NCI-H524 (cell line): ENCODE data around the gene ITGB1BP1.

Experiments
- DNase-seq, 2 experiments: peaks; one replicate each; lab custom pipeline; 2025; lab: John Stamatoyannopoulos, UW

The ITGB1BP1 gene, protein sequence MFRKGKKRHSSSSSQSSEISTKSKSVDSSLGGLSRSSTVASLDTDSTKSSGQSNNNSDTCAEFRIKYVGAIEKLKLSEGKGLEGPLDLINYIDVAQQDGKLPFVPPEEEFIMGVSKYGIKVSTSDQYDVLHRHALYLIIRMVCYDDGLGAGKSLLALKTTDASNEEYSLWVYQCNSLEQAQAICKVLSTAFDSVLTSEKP

DNA sequence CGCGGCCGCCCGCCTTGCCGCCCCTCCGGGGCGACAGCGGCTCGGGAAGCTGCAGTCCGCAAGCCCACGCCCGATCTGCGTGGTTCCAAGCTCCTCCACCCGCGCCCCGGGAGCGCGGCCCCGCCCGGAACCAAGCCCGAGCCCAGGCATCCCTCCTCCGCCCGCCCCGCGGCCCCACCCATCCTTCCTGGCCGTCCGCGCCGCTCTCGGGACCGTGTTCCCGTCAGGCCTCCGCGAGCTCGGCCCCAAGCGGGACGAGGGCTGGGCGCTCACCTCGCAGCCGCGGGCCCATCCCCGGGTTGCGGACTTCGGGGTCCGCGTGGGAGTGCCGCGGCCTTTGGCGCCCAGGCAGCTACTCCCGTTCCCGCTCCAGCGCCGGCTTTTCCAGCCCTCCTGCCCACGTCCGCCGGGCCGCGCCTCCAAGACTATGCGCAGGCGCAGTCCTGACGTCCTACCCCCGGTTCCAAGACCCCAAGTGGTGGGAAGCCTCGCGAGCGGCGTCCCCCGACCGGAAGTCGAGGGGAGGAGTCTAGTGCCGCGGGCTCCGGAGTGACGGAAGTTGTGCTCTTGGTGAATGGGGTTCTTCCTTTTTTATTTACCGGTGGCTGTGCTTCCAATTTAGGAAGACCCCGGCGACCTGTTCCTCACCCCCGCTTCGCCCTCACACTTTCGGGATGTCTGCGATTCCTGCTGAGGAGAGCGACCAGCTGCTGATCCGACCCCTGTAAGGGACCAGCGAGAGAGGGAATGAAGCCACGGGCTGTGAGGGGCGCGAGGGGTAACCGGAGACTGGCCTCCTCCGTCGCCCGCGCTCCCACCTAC, at the start of gene ITGB1BP1, which contains the start of gene CPSF3:
TSS of gene ITGB1BP1 (minus strand) at position 429 of the 822 bp plus-strand sequence. CDS start 4,831 bp downstream, outside the sequence.
TSS of gene CPSF3 (plus strand) at position 555 of the 822 bp plus-strand sequence. CDS start at position 675, 120 bp downstream.
- DNase-seq: peak; percentile 98 to 99

DNA sequence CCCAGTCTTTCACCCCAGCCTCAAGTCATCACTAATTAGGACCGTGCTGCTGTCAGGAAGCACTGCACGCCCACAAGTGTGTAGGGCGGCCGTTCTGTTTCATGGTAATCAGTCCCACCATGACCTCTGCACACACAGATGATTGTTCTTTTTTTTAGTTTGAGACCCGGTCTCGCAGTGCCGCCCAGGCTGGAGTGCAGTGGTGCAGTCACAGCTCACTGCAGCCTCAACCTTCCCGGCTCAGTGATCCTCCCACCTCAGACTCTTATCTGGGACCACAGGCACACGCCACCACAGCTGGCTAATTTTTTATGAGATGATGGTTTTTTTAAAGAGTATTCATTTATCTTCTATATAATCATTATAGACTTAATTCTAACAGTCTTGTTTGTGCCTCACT, 49.2 kb upstream of the ITGB1BP1 start:
- DNase-seq: no peak

DNA sequence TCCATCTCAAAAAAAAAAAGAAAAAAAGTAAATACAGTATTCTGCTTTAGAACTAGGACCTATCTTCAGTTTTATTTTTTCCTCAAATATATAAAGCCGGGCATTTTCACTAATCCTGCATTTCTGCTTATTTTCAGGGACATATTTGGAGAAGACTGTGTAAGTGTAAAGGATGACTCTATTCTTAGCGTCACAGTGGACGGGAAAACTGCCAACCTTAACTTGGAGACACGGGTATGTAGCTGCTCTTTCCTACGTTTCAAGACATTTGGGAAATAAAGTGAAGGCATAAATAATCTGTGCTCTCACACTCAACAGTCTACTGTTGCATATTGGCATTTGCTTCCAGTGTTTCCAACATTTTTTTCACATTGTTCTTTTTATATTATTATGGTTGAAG, 47.9 kb upstream of the ITGB1BP1 start:
- DNase-seq: no peak

DNA sequence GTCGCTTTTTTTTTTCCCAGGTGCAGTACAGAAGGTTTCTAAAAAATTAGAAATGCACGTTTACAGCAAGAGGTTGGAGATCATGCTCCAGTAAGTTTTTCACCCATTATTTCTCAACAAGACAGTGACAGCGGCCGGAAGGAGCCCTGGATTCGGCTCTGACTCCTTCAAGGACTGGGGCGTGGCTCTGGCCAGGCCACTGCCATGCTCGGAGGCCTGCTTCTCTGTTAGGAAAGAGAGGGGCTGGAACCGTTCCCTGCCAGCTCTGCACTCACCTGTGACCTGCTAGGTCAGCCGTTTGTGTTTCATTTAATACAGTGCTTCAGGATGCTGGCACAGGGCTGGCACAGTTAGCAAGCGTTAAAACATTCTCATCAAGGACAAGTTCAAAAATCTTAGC, 44.4 kb upstream of the ITGB1BP1 start:
- DNase-seq: no peak

DNA sequence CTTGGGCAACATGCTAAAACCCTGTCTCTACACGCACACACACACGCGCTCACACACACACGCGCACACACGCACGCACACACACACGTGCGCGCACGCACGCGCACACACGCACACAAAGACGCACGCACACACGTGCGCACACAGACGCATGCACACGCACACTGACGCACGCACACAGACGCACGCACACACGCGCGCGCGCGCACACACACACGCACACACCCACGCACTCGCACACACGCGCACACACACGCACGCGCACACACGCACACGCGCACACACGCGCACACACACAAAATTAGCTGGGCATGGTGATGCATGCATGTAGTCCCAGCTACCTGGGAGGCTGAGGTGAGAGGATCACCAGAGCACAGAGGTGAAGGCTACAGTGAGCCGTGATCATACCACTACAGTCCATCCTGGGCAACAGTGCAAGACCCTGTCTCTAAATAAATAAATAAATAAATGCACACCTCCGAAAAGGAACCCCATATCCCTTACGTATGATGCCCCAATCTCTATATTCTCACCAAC, 42.9 kb upstream of the ITGB1BP1 start:
- DNase-seq: no peak

DNA sequence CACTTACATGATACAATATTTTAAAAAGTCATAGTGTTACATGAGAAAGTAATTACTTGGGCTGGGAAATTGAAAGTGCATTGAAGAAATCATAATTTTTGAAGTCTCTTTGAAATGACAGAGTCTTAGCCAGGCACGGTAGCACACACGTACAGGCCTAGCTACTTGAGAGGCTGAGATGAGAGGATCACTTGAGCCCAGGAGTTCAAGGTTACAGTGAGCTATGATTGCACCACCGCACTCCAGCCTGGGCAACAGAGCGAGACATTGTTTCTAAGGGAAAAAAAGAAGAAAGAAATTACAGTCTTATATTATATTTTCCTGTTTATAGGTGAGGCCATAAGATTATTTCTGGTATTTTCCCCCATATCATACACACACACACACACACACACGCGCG, 41.8 kb upstream of the ITGB1BP1 start:
- DNase-seq: no peak

DNA sequence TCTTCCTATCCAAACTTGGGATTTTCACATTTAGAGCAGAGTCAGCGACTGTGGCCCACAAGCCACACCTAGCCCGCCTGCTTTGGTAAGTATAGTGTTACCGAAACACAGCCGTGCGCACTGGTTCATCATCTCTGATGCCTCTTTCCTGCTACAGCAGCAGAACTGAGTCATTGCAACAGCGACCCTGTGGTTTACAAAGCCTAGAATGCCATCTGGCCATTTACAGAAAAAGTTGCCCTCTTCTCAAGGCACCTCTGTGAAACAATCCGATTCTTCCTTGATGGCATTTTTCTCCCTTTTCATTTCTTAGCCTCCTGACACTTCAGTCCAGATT, 40.3 kb upstream of the ITGB1BP1 start:
- DNase-seq: no peak

DNA sequence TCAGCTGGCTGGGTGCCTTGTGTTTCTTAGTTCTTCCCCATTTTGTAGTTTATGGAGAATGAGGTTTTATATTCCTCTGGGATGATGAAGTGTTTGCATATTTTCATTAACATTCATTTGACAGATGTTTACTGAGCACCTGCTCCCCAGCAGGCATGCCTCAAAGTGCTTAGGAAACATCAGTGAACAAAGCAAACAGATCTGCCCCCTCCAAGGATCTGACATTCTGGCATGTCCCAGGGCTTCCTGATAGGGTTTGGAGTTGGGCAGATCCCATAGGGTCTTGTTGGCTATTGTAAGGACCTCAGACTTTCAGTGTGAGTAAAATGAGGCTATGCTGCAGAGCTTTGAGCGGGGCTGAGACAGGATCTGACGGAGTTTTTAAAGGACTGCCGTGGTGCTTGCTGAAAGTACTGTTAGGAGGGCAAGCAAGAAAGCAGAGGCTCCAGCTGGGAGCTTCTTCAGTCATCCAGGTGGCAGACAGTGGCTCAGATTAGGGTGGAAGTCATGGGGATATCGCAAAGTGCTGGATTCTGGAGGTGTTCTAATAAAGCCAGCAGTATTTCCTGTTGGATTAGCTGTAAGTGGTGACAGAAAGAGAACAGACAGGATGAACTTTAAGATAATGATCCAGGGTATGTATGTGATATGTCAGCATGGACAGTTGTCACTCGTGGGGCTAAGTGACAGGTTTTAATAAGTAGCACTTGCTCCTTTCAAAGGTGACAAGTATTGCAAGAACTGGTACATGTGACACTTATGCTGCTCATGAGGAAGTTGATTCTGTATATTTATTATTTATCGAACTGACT, 39.8 kb upstream of the ITGB1BP1 start:
- peak in 1 of 2 experiments; percentile 53 for DNase-seq

DNA sequence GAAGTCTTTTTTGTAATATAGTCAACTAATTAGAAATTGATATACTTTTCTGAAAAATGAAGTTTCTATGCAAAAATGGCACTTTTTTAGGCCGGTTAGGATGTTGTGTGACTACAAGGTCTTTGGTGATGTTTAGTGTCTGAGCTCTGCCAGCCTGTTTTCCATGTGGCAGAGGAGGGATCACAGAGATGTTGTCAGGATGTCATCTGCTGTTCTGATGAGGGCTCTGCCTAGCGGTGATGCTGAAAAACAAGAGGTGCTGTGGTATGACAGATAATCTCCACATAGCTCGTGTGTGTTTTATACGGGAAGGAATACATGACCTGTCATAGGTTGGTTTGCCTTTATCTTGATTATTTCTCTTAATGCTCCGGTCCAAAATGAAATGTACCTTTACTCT, 39.0 kb upstream of the ITGB1BP1 start:
- peak in 1 of 2 experiments; percentile 54 for DNase-seq

DNA sequence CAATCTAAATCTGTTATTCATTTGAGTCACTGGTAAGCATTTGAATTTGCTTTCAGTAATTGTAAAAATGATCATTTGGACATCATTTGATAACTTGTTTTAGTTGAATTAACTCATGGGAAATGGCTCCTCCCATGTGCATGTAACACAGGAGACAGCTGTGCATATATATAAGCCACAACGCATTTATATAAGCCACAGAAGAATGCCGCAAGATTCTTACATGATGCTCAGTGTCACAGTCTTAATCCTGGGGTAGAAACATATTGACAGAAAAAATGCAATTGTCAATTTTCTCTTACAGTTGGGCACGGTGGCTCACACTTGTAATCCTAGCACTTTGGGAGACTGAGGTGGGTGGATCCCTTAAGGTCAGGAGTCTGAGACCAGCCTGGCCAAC, 37.8 kb upstream of the ITGB1BP1 start:
- DNase-seq: no peak

DNA sequence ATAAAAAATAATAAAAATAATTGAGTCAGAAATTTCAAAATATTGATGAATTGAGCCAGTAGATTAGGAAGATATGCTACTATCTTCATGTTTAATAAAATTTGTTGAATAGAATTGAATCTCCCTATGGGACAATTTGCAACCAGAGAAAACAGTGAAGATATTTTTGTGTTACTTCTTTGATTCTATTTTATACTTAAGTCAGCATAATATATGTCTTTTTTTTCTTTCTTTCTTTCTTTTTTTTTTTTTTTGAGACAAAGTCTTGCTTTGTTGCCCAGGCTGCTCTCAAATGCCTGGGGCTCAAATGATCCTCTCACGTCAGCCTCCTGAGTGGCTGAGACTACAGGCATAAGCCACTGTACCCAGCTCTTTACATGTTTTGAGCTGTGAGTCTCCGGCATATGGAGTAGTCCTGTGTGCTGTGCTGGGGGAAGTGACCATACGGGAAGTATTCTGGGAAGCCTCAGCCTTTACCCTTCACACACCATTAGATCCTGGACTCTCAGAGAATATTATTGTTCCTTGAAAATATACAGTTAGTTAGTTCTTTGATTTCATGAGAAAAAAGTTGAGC, 37.2 kb upstream of the ITGB1BP1 start:
- no peak for DNase-seq

DNA sequence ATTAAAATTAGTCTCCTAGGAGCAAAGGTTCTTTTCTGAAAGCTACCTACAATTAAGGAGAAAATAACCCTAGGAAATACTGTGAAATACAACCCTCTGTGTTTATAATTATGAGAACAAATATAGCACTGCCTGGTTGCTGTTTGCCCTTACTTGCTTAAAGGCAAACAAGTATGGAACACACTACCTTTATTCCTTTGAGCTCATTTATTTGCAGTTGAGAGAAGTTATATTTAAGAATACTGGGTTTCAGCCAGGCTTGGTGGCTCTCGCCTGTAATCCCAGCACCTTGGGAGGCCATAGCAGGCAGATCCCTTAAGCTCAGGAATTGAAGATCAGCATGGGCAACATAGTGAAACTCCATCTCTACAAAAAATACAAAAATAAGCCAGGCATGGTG, 27.9 kb upstream of the ITGB1BP1 start:
- no peak for DNase-seq

DNA sequence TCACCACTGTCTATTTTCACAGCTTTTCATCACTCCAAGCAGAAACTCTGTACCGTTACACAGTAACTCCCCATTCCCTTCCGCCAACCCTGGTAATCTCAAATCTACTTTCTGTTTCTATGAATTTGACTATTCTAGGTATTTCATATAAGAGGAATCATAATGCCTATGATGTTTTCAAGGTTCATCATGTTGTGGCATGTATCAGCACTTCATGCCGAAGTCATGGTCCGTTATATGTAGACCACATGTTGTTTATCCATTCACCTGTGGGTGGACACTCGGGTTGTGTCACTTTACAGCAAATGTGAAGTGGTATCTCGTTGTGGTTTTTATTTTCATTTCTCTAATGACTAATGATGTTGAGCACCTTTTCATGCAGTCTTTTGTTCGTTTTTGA, 21.8 kb upstream of the ITGB1BP1 start:
- no peak for DNase-seq

DNA sequence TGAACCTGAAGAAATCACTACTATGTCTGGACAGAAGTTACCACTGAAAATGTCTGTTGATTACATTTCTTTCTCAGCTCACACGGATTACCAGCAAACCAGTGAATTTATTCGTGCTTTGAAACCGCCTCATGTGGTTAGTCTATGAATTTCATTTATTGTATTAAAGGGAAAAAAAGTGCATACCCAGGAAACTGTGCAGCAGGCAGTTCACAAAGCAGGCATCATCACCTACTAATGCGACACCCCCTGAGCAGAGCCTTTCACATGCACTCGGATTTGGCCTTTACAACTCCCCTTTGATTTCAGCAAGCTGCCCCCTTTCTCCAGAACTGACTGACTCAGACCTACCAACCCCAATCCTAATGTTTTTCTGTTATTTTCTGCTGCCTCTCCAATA, 20.2 kb upstream of the ITGB1BP1 start:
- no peak for DNase-seq

DNA sequence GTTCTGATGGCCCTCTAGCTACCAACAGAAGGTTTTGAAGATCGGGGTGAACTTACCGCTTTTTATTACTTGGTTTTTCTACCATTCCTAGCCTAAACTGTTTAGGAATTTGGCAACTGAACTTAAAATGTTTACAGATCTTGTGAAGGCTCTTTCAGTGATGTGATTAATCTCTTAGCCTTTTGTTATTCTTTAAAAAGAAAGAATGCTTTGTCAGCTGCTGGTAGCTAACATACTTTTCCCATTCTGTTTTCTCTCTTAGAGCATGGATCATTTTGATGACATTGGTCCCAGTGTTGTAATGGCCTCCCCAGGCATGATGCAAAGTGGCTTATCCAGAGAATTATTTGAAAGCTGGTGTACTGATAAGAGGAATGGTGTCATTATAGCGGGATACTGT, 18.2 kb upstream of the ITGB1BP1 start:
- no peak for DNase-seq

DNA sequence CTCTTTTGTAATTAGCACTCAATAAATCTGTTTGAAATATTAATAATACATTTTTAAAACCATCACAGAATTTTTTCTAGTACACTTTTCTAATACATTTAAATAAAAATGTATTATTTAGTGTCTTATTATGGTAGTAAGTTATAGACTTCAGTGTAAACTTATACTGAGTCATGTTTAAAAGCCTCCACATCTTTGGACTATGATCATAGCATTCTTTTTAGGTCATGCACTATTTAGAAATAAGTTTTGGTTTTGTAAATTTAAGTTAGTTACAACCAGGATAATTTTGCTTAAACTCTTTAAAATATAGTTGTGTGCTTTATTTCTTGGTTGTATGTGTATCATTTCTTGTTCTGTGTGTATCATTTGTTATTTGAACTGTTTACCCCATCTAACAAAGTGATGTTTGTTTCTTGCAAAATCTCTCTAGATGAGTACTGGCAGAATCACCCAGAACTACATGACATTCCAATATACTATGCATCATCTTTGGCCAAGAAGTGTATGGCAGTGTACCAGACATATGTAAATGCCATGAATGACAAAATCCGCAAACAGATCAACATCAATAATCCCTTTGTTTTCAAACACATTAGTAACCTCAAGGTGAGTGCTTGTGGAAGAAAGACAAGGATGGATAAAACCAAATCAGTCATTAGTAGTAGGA, 16.9 kb upstream of the ITGB1BP1 start:
- DNase-seq: no peak

DNA sequence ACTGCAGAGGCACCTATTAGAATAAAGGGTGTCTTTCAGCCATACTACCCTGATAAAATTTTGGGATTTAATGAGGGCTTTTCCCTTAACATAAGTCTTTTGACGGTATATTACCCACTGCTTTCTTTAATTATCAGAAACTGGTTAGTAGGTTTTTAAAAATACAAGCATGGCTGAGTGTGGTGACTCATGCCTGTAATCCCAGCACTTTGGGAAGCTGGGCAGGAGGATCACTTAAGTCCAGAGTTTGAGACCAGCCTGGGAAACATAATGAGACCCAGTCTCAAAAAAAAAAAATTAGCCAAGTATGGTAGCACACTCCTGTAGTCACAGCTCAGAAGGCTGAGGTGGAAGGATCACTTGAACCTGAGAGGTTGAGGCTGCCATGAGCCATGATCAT, 16.2 kb upstream of the ITGB1BP1 start:
- DNase-seq: no peak

DNA sequence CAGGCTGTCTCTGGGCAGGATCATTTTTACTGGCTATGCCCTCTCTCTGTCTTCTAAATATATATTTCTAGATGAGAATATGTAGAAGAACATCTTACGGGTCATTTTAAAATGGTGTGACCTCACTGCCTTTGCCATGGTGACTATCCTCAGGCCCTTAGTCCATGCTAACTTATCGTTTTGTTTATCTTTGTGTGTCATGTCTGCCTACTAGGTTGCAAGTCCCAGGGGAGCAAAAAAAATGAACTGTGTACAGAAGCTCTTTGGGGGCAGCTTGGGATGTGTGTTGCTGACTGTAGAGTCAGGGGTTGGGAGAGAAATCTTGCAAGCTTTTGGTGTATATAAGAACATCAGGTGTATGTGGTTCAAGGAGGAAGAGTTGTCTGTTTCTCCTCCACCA, 11.2 kb upstream of the ITGB1BP1 start:
- DNase-seq: no peak

DNA sequence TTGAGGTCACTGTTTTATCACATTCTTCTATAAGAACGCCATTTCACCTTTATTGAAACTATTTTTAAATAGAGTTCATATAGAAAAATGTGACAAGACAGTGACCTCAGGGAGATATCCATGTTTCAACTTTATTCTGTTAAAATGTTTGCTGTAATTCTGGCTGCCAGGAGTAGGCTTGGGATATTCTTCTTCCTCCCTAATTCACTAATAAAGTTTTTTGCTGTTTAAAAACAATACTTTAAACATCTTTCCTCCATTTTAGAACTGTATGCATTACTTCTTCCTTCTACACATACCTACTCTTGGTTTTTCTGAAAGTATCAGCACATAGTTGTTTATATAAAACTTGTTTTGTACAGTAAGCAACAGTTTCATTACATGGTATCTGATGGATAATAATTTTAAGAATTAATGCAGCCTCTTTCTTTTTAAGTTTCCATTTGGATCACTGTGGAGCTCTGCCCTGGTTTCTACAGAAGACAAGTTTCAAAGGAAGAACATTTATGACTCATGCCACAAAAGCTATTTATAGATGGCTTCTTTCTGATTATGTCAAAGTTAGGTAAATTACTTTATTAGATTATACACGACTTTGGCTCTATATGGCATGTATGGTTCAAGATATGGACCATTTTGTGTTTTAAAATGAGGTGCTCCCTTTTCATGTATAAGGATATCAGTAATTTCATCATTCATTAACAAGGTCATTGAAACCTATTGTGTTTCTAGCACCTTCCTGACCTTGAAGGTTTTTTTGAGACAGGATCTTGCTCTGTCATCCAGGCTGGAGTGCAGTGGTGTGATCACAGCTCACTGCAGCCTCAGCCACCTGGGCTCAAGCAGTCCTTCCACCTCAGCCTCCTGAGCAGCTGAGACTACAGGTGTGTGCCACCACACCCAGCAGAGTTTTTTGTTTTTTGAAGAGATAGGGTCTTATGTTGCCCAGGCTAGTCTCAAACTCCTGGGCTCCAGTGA, 7.3 kb upstream of the ITGB1BP1 start:
- no peak for DNase-seq

DNA sequence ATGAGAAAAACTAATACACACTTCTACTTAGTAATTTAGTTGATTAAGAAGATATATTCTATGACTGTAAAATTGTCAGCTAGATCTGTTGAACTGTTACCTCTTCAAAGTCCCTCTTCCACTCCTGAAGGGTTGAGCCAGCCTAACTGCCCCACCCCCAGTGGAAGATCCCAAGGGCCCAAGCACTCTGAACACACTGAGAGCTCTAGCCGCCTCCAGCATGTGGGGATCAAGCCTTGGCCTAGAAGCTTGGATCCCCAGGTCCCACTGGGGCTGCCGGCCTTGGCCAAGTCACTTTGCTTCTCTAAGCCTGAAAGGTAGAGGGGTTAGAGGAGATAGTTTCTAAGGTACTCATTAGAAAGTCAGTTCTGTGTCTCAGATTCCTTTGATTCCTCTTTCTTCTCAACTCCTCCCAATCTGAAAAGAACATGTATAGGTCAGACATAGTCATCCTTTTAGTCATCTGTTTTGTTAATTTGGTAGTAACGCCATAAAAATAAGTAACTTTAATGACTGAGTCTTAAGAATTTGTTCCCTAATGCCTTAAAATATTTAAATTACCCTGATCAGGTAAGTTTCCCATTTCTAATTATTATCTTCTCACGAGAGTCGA, 5.7 kb upstream of the ITGB1BP1 start:
- no peak for DNase-seq
